ENCODE results near the gene TTC23. TPM values are rescaled to one million over a fixed set of nuclear protein-coding genes. Genes with fewer than 3 reads are reported as not detected.

TTC23 gene, protein sequence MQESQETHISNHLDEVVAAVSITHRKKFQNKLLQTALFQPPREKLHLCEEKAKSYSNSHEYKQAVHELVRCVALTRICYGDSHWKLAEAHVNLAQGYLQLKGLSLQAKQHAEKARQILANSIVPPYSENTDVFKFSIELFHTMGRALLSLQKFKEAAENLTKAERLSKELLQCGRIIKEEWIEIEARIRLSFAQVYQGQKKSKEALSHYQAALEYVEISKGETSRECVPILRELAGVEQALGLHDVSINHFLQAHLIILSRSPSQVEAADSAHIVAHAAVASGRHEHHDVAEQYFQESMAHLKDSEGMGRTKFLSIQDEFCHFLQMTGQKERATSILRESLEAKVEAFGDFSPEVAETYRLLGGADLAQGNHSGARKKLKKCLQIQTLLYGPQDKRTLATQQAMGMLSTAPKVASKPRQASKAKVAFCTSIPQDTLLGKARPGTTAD
- 32.3 to 34.6 TPM (median 34.0 TPM) in 3 replicates for total RNA-seq

DNA sequence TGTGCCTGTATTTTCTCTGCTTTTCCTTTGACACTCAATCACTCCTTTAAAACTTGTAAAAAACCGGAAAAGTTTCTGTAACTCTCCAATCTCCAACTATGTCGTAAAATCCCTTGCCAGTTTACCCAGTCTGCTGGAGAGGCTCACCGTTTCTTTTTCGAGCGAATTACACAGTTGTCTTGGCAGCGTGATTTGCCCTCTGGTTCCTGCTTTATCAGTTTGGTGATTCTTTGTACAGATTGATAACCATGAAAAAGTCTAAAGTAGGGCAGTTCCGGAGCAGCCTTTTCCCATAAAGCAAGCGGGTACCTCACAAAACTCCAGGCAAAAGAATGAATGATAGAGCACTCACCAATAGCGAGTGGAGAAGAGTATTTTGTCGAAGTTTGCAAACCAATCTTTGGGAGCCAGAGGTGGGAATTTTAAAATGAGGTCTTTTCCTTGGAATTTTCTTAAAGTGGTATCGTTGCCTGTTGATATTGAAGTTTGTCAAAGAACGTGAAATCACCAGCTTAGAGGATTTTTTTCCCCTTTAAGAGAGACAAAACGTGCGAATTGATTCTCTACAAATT, at the start of gene TTC23:
Gene TTC23 (minus strand): TSS at position 312 of the 572 bp plus-strand sequence. CDS start 20,869 bp downstream, outside the sequence.
- H3K4me3 Mint-ChIP-seq, result no peak within 1 kb of the TSS
- TF ChIP-seq CTCF (IDR thresholded peaks at IDR 0.05; ENCODE audit: unreplicated experiment), result no peak
- H3K9me3 Mint-ChIP-seq, result no peaks in the 10 kb centered on the region
- no peaks in the 10 kb centered on the region for H3K36me3 Mint-ChIP-seq
- peak within 1 kb of the TSS; percentile 98 for H3K27ac Mint-ChIP-seq
- no peaks in the 10 kb centered on the region for H3K27me3 Mint-ChIP-seq (ENCODE audit: low read depth)
- H3K4me1 Mint-ChIP-seq, result peaks cover 23% of the 10 kb centered on the region
- no peak for DNase-seq (ENCODE audit: low spot score in 2 of 2, unreplicated experiment in 2 of 2)

DNA sequence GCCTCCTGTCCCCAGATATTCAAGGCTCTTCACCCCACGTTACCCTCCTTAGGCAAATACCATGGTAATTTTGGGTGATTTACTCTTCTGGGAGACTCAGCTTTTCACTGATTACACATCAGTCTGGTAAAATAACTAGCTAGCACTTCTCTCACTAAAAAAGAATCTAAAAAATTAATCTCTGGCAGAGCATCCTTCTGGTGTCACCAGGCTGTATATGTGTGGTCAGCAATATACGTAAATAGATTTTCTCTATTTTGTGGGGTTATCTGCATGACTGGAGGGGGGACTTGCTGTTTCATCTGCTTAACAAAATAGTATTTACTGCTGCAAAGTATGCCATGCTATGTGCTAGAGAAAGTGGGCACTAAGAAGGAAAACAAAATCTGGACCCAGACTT, 47.0 kb upstream of the TTC23 start:
- Mint-ChIP-seq H3K4me3 (no peak overlapping the region), H3K27me3 (ENCODE audit: low read depth) (no peaks in the 10 kb centered on the region), H3K27ac (no peak overlapping the region), H3K36me3 (peaks cover 32% of the 10 kb centered on the region), H3K4me1 (peaks cover 7% of the 10 kb centered on the region), H3K9me3 (peaks cover 26% of the 10 kb centered on the region)
- no peak for TF ChIP-seq CTCF (IDR thresholded peaks at IDR 0.05; ENCODE audit: unreplicated experiment)
- no peak for DNase-seq (ENCODE audit: low spot score in 2 of 2, unreplicated experiment in 2 of 2)

GRCh38 chr15:99295840-99296239, 46.5 kb upstream of the TTC23 start:
- peaks cover 32% of the 10 kb centered on the region for H3K36me3 Mint-ChIP-seq
- TF ChIP-seq CTCF (IDR thresholded peaks at IDR 0.05; ENCODE audit: unreplicated experiment), result no peak
- no peak overlapping the region for H3K4me3 Mint-ChIP-seq
- no peak overlapping the region for H3K27ac Mint-ChIP-seq
- peaks cover 26% of the 10 kb centered on the region for H3K9me3 Mint-ChIP-seq
- no peaks in the 10 kb centered on the region for H3K27me3 Mint-ChIP-seq (ENCODE audit: low read depth)
- H3K4me1 Mint-ChIP-seq, result peaks cover 7% of the 10 kb centered on the region
- DNase-seq (ENCODE audit: low spot score in 2 of 2, unreplicated experiment in 2 of 2), result no peak

DNA sequence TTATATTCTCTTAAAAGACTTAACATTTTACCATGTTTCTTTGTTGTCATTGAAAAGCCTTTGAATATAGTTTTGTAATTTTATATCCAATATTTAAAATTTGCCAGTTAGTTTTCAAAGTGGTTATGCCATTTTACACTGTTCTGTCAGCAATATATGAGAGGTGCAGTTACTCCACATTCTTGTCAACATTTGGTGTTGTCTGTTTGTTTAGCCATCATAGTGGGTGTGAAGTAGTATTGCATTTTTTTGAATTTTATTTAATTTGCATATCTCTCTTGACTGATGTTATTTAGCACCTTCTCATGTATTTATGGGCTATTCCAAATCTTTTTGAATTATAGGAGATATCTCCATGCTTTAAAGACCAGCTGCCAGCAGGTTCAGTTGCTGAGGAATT, 42.3 kb upstream of the TTC23 start:
- H3K9me3 Mint-ChIP-seq, result peaks cover 26% of the 10 kb centered on the region
- H3K36me3 Mint-ChIP-seq, result peaks cover 32% of the 10 kb centered on the region
- H3K27ac Mint-ChIP-seq, result no peak overlapping the region
- DNase-seq (ENCODE audit: low spot score in 2 of 2, unreplicated experiment in 2 of 2), result no peak
- no peak overlapping the region for H3K4me3 Mint-ChIP-seq
- H3K4me1 Mint-ChIP-seq, result peaks cover 5% of the 10 kb centered on the region
- H3K27me3 Mint-ChIP-seq (ENCODE audit: low read depth), result no peaks in the 10 kb centered on the region
- TF ChIP-seq CTCF (IDR thresholded peaks at IDR 0.05; ENCODE audit: unreplicated experiment), result no peak

DNA sequence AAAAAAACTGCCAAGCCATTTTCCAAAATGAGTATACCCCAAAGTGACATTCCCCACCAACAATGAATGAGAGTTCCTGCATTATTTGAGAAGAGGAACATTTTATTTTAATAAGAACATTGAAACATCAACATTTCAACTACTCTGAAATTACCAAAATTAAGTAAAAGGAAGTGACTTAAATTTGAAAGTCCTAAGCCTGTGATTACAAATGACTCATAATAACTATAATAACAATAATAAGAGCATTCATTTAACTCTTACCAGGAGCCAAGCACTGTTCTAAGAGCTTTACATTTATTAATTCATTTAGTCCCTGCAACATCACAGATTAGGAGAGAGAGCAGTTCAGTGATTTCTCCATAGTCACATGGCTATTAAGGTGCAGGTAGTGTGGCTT, 34.3 kb upstream of the TTC23 start:
- Mint-ChIP-seq H3K4me1 (peaks cover 5% of the 10 kb centered on the region), H3K27ac (no peak overlapping the region), H3K4me3 (no peak overlapping the region), H3K9me3 (peaks cover 8% of the 10 kb centered on the region), H3K36me3 (peaks cover 16% of the 10 kb centered on the region), H3K27me3 (ENCODE audit: low read depth) (no peaks in the 10 kb centered on the region)
- DNase-seq (ENCODE audit: low spot score in 2 of 2, unreplicated experiment in 2 of 2), result no peak
- no peak for TF ChIP-seq CTCF (IDR thresholded peaks at IDR 0.05; ENCODE audit: unreplicated experiment)

All from mesothelial cell of epicardium (in vitro differentiated cells).